Loucy (cell line): ENCODE data around the gene FOXRED1.
A peak's percentile ranks its signal among the peaks of the same experiment; 100 is the strongest.

Experiments used
- H2AFZ ChIP-seq: fragments of 200-600 bp; sonication (generic); 2 replicates; pipeline ENCODE4 v1.6.0; 2016; ENCODE audit warnings: antibody characterized with exemption, mild to moderate bottlenecking, low read length, moderate library complexity
- H3F3A ChIP-seq: fragments of 200-600 bp; 2 replicates; pipeline ENCODE4 v1.6.0; 2016; ENCODE audit warnings: antibody characterized with exemption, low read depth, mild to moderate bottlenecking
- H3K27me3 ChIP-seq: fragments of 200-600 bp; sonication (generic); 2 replicates; pipeline ENCODE4 v1.6.1; 2014; ENCODE audit warnings: low read length, mild to moderate bottlenecking; ENCODE audit not compliant: insufficient read depth, poor library complexity, severe bottlenecking
- H3K36me3 ChIP-seq: fragments of 200-600 bp; sonication (generic); 2 replicates; pipeline ENCODE4 v1.6.1; 2016; ENCODE audit warnings: low read length; ENCODE audit not compliant: insufficient read depth
- H3K4me1 ChIP-seq: fragments of 200-600 bp; sonication (generic); 2 replicates; pipeline ENCODE4 v1.5.1; 2014; ENCODE audit warnings: low read length, mild to moderate bottlenecking; ENCODE audit not compliant: insufficient read depth, poor library complexity, severe bottlenecking
- H3K4me2 ChIP-seq: fragments of 200-600 bp; sonication (generic); 2 replicates; pipeline ENCODE4 v1.6.0; 2014; ENCODE audit warnings: antibody characterized with exemption, low read length, low read depth, mild to moderate bottlenecking; ENCODE audit not compliant: poor library complexity, severe bottlenecking
- H3K4me3 ChIP-seq: fragments of 200-600 bp; sonication (generic); 2 replicates; pipeline ENCODE4 v1.5.1; 2014; ENCODE audit warnings: low read length, mild to moderate bottlenecking, mixed read lengths; ENCODE audit not compliant: poor library complexity, severe bottlenecking
- H3K79me2 ChIP-seq: fragments of 200-600 bp; sonication (generic); 2 replicates; pipeline ENCODE4 v1.6.1; 2014; ENCODE audit warnings: low read length; ENCODE audit not compliant: insufficient read depth
- H3K9ac ChIP-seq: fragments of 200-600 bp; sonication (generic); 2 replicates; pipeline ENCODE4 v1.6.0; 2014; ENCODE audit warnings: mild to moderate bottlenecking, low read depth, low read length, moderate library complexity; ENCODE audit not compliant: poor library complexity, severe bottlenecking
- H3K9me2 ChIP-seq: fragments of 200-600 bp; sonication (generic); replicated peaks from 2 replicates; pipeline ENCODE4 v1.6.1; 2016; ENCODE audit warnings: low read depth, low read length, mixed read lengths
- H3K9me3 ChIP-seq: fragments of 200-600 bp; sonication (generic); 2 replicates; pipeline ENCODE4 v1.6.1; 2014; ENCODE audit warnings: mild to moderate bottlenecking, antibody characterized with exemption, low read length, low read depth; ENCODE audit not compliant: insufficient read depth
- H4K20me1 ChIP-seq: fragments of 200-600 bp; sonication (generic); 2 replicates; pipeline ENCODE4 v1.6.0; 2014; ENCODE audit warnings: antibody characterized with exemption, low read length, mild to moderate bottlenecking; ENCODE audit not compliant: insufficient read depth, poor library complexity, severe bottlenecking
- EZH2phosphoT487 ChIP-seq: fragments of 200-600 bp; IDR thresholded peaks from 2 replicates; pipeline ENCODE4 v1.6.1; 2018; ENCODE audit warnings: antibody characterized with exemption, mild to moderate bottlenecking, moderate library complexity, borderline replicate concordance
- TF ChIP-seq, protein P1 (sequence below): fragments of 200-600 bp; sonication (generic); conservative IDR thresholded peaks from 2 replicates; pipeline ENCODE4 v1.5.1; 2014; ENCODE audit warnings: mild to moderate bottlenecking, antibody characterized with exemption, low read length

Gene FOXRED1

DNA sequence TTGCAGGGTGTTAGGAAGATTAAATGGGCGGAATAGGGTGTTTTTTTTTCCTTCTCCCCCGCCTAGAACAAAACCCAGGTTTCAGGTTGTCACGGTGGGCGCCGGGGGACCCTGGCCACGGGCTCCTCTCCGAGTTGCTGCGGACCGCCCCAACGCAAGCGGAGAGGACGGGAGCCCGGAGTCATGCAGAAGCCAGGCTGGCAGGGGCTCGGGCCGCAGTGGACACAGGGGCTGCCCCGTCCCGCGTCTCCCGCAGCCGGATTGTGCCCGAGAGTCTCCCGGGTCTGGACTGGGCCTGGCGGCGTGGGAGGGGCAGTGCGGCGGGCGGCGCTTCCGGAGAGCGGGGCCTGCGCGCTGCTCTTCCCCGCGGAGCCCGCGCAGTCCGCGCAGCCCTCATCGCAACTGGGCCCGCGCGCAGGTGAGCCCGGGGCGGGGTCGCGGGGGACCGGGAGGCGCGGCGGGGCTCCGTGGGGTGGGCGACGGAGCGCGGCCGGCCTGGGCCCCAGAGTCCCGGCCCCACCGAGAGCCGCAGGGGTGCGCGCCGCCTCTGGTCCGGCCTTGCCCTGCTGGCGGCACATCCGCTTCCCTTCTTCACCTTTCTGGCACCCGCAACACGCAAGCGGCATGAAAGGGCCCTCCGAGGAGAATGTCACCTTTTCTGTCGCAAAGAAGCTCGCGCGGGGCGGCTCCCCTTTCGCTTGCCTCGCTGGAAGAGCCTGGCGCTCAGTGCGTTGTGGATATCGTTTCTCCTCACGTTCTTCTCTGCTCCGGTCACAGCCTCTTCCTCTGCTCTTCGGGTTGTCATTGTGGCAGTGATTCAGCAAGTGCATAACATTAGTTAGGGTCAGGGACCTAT is 14.0 kb downstream of the FOXRED1 start, which contains the start of gene TIRAP:
Gene TIRAP, plus strand, starts transcription at position 358 of the 856 bp plus-strand sequence. CDS start 7,802 bp downstream, outside the sequence.
- Histone ChIP-seq H3K4me3 (peak within 1 kb of the TSS; percentile 84), H4K20me1 (no peaks in the 10 kb centered on the region), H2AFZ (peak within 1 kb of the TSS; percentile 93), H3K79me2 (peaks cover 10% of the 10 kb centered on the region; the same call in 1 of the 2 replicates), H3K9me3 (no peaks in the 10 kb centered on the region), H3K36me3 (no peaks in the 10 kb centered on the region), H3K4me1 (peaks cover 11% of the 10 kb centered on the region), H3K27me3 (no peaks in the 10 kb centered on the region), H3K9ac (peak within 1 kb of the TSS; percentile 66), H3K9me2 (no peaks in the 10 kb centered on the region), H3F3A (no peaks in the 10 kb centered on the region), H3K4me2 (peak within 1 kb of the TSS; percentile 94)
- TF ChIP-seq, protein P1, sequence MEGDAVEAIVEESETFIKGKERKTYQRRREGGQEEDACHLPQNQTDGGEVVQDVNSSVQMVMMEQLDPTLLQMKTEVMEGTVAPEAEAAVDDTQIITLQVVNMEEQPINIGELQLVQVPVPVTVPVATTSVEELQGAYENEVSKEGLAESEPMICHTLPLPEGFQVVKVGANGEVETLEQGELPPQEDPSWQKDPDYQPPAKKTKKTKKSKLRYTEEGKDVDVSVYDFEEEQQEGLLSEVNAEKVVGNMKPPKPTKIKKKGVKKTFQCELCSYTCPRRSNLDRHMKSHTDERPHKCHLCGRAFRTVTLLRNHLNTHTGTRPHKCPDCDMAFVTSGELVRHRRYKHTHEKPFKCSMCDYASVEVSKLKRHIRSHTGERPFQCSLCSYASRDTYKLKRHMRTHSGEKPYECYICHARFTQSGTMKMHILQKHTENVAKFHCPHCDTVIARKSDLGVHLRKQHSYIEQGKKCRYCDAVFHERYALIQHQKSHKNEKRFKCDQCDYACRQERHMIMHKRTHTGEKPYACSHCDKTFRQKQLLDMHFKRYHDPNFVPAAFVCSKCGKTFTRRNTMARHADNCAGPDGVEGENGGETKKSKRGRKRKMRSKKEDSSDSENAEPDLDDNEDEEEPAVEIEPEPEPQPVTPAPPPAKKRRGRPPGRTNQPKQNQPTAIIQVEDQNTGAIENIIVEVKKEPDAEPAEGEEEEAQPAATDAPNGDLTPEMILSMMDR: no peak
- no peak for TF ChIP-seq EZH2phosphoT487

DNA sequence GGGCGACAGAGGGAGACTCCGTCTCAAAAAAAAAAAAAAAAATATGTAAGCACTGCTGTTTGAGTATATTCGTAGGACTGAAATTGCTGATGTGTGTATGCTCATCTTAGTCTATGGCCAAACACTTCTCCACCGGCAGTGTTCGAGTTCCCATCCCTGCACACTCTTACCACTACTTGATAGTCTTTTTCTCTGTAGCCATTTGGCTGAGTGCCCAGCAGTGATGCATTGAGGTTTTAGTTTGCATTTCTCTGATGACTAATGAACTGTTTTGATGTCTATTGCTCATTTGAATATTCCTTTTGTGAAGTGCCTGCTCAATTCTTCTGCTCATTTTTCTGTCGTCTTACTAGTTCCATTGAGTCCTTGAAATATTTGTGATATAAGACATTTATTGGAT is 15.9 kb downstream of the FOXRED1 start:
- Histone ChIP-seq H3F3A (no peaks in the 10 kb centered on the region), H3K36me3 (no peaks in the 10 kb centered on the region), H3K9me2 (no peaks in the 10 kb centered on the region), H3K9ac (no peak overlapping the region), H3K4me3 (no peak overlapping the region), H3K4me2 (no peak overlapping the region), H3K9me3 (no peaks in the 10 kb centered on the region), H3K4me1 (peaks cover 11% of the 10 kb centered on the region), H4K20me1 (no peaks in the 10 kb centered on the region), H2AFZ (no peak overlapping the region), H3K79me2 (peaks cover 10% of the 10 kb centered on the region; the same call in 1 of the 2 replicates), H3K27me3 (no peaks in the 10 kb centered on the region)
- no peak for TF ChIP-seq EZH2phosphoT487
- TF ChIP-seq, protein P1: no peak

DNA sequence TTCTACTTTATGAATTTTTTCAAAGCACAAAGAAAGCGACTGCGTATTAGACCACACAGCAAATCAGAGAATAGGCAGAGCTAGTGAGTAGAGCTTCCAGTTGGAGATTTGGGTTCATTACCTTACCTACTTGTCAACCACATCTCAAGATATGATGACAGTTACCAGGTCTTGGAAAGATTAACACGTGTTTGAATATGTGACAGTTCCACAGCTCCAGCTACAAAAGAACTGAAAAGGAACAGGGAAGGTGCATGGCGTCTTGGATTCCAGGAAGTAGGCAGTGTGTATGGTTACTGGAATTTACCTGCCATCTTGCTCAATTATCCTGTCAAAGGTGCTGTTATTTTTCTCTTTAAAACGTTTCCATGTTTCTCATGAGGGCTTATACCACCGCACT is 19.3 kb downstream of the FOXRED1 start:
- TF ChIP-seq, protein P1: no peak
- TF ChIP-seq EZH2phosphoT487: no peak
- H3K9me3 ChIP-seq: no peaks in the 10 kb centered on the region
- peaks cover 10% of the 10 kb centered on the region; the same call in 1 of the 2 replicates for H3K79me2 ChIP-seq
- no peak overlapping the region for H3K4me2 ChIP-seq
- no peak overlapping the region for H2AFZ ChIP-seq
- no peaks in the 10 kb centered on the region for H4K20me1 ChIP-seq
- no peaks in the 10 kb centered on the region for H3K36me3 ChIP-seq
- no peaks in the 10 kb centered on the region for H3K27me3 ChIP-seq
- H3F3A ChIP-seq: no peaks in the 10 kb centered on the region
- no peaks in the 10 kb centered on the region for H3K9me2 ChIP-seq
- H3K9ac ChIP-seq: no peak overlapping the region
- H3K4me1 ChIP-seq: peaks cover 6% of the 10 kb centered on the region
- no peak overlapping the region for H3K4me3 ChIP-seq
